Activated CD8-positive, alpha-beta memory T cell treated with anti-CD3 and anti-CD28 coated beads for 24 hours (primary cell): ENCODE data around the gene CACTIN.
"Not testable (repeated sequence)": the region's sequence is repeated elsewhere in the genome, so short reads cannot be mapped to it uniquely, and the experiment has no call there.

Experiments used
- DNase-seq: peaks from one replicate; pipeline ENCODE4 v3.0.0-alpha.2; 2020

Gene CACTIN

DNA sequence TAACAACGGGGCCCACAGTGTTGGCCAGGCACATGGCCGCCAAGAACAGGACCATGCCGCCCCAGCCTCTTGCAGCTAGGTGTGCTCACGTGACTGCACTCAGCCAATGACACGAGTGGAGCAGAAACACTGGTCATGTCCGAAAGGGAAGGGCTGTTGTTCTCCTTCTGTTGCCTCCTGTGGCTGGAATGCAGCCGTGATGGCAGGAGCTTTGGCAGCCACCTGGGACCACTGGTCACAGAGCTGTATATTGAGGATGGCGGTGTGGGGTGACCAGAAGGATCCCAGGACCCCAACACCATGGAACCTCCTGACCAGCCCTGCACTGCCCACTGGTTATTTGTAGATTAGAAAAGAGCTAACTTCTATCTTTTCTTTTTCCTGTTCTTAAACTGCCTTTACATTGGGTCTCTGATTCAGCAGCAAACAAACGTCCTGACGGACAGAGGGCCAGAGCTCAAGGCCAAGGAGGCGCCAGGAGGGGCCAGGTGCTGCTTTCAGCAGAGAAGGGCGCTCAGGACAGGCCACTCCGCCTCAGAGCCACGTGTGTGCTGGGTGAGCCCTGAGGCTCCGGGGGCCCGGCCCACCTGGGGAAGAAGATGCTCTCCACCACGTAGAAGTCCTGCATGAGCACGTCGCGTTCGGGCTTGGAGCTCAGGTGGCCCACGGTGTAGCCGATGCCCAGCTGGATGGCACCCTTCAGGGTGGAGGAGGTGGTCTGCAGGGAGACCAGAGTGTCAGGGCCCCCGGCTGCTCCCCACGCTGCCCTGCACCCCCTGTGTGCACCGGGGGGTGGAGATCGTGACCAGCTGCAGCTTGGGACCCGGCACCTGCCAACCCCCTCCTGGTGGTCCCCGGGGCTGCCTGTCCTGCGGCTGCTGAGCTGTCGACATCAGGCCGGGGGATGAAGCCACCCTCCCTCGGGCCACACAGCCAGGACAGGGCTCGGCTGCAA lies 35.0 kb upstream of the CACTIN start:
- no peak for DNase-seq

DNA sequence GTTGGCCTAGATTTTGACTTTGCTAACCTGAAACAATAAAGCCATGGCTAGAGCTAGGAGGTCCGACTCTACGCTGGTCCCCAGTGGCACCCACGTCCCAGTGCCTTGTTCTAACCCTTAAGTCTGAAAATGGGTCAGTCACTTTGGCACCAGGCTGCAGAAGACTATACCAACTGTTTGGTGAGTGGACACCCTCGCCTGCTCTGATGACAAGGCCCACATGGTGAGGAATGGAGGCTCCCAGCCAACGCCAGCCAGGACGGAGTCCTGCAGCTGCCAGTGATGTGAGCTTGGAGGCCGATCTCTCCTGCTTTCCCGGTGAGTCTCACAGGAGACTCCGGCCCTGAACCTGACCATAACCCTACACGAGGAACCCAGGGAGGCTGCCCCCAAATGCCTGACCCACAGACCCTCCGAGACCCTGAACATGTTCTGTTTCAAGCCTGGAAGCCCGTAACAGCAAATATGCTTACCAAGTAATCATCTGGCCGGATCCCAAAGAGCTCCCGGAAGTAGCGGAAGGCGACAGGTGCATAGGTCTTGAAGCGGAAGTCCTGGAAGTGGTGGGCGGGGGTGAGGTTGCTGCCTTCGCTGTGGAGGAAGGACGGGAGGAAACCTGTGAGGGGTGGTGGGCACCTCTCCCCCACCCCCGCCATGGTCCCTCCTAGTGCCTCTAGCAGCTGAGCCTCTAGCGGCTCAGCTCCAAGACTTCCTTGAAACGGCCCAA lies 34.1 kb upstream of the CACTIN start:
- DNase-seq: no peak

GRCh38 chr19:3659746-3660112 lies 33.1 kb upstream of the CACTIN start:
- no peak for DNase-seq

DNA sequence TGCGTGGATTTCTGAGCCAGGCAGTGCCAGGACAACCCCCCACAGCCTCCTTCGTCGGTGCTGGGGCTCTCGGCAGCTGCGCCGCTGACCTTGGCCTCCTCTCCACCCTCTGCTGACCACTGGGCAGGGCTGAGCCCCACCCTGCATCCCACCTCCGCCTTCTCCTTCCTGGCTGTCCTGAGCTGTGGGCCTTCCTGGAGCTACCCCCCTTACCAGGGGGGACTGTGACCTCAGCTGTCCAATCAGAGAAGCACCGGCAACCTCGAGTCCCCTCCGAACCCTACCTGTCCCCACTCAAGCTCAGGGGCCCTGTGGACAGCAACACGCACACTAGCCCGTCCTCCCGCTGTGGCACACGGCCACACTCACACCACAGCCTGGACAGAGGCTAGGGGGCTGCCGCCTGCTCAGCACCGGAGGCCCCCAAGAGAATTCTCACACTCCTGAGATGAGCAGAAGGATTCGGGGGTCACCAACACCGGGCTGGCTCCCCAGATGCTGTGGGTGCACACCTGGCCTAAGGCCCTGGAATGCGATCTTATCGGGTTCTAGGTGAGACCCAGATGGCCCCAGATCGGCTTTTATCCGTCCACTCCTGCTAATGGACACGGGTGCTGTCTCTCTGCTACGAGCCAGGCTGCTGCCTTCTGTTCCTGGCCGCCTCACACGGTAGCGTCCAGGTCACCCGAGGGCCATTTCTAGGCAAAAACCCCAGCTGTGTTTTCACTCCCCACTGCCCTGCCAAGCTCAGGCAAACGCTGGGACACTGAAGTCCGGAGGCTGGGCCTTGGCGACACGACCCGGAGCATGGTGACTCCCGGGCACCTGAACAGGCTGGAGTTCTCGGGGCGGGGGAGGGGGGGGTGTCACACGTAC lies 32.5 kb upstream of the CACTIN start:
- no peak for DNase-seq

GRCh38 chr19:3658004-3658869 lies 31.6 kb upstream of the CACTIN start:
- no peak for DNase-seq

DNA sequence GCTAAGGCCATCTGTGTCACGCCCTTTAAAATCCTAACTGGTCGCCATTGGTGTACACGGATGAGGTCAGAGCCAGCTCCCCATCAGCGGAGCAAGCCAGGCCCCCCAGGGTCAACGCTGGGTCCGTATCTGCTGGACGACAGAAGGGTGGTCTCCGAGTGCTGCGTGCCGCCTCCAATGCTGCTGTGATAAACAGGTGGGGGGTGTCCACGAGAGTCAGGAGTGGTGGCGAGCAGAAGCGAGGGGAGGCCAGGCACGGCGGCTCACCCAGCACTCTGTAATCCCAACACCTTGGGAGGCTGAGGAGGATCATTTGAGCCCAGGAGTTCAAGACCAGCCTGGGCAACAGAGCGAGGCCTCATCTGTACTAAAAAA lies 30.8 kb upstream of the CACTIN start:
- no peak for DNase-seq

DNA sequence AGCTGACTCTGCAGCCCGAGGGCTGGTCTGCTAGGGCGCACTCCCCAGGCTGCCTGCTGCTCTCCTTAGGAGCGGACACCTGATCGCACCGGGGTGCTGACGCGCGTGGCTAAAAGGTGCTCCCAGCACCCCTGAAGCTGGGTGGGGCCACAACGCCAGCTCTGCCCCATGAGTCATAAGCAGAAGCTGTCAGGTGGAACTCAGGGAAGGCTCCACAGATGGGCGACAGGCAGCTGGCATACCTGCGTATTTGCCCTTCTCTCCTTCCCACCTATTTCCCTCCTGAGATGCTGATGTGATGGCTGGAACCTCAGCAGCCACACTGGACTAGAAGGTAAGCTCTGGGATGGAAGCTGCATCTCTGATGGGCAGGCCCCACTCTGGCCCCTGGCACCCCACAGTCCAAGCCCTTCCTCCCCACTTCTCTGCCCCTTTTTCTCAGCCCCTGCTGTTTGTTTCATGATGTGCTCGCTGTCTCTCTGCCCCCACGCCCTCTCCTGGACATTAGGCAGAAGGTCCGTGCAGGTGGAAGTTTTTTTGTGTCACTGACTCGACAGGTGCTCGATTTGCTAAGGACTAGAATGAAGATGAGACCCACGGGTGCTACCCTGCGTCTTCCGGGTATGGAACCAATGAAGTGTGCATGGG lies 30.3 kb upstream of the CACTIN start:
- DNase-seq: no peak

GRCh38 chr19:3656073-3656746 lies 29.6 kb upstream of the CACTIN start:
- no peak for DNase-seq

DNA sequence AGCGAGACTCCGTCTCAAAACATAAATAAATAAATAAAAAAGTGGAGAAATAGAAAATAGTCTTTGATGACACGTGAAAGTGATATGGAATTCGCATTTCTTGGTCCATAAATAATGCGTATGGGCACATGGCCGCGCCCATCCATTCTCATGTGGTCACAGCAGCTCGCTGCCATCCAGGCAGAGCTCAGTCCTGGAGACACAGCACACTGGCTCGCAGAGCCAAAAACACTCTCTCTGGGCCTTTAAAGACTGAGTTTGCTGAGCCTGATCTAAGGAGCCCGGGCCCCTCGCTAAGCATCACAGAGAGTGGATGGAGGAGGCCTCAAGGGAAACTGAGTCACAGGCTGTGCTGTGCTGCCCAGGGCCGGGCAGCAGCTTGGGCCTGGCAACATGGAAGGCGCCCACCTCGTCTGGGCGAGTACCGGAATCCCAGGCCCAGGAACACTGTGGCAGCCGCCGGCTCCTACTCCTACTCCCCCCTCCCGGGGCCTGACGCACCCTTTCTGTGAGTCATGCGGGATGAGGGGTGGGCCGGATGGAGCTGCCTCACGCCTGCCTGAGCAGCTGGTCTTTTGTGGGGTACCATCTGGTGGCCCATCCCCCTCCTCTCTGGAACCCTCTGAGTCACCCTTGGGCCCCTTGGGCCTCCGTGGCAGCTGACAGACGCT lies 28.9 kb upstream of the CACTIN start:
- no peak for DNase-seq

DNA sequence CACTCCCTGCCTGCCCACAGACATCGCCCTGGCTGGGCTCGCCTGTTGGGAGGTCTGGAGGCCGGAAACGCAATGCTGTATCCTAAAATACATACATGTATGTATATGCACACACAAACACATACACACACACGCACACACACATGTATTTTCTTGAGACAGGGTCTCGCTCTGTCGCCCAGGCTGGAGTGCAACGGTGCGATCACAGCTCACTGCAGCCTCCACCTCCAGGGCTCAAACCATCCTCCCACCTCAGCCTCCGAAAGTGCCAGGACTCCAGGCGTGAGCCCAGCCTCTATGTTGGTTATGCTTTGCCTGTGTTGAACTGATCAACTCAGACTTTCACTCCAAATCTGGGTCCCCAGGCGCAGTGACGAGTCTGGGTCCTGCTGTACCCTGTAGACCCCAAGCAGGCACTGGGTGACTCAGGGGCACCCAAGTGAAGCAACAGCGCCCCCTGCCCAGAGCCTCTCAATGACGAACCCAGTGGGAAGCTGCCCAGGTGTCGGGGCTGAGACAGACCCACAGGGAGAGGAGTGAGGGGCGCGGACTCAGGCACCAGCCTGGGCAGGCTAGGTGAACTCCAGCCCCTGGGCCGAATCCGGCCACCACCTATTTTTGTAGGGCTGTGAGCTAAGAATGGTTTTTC lies 27.4 kb upstream of the CACTIN start:
- DNase-seq: no peak

- no peak for DNase-seq
Measured at GRCh38 chr19:3653081-3653795, 26.6 kb upstream of the CACTIN start.

- no peak for DNase-seq
Measured at GRCh38 chr19:3652422-3652821, 25.8 kb upstream of the CACTIN start.

DNA sequence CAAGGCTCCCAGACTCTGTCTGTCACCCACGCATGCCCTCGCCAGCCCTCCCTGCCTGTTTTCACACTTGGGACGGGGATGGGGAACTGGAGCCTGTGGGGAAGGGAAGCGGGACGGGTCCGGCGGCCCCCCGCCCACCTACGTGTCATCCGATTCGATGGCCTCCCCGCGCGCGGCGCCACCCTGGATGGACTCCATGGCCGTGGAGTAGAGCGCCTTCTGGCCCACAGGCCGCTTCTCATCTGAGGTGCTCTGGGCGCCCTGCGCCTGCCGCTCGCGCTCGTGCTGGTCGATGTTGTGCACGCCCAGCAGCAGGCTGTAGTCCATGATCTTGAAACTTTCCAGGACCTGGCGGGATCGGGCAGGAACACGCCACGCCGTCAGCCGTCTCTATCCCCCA lies 25.1 kb upstream of the CACTIN start:
- no peak for DNase-seq

GRCh38 chr19:3649888-3650287 lies 23.3 kb upstream of the CACTIN start:
- DNase-seq: no peak

DNA sequence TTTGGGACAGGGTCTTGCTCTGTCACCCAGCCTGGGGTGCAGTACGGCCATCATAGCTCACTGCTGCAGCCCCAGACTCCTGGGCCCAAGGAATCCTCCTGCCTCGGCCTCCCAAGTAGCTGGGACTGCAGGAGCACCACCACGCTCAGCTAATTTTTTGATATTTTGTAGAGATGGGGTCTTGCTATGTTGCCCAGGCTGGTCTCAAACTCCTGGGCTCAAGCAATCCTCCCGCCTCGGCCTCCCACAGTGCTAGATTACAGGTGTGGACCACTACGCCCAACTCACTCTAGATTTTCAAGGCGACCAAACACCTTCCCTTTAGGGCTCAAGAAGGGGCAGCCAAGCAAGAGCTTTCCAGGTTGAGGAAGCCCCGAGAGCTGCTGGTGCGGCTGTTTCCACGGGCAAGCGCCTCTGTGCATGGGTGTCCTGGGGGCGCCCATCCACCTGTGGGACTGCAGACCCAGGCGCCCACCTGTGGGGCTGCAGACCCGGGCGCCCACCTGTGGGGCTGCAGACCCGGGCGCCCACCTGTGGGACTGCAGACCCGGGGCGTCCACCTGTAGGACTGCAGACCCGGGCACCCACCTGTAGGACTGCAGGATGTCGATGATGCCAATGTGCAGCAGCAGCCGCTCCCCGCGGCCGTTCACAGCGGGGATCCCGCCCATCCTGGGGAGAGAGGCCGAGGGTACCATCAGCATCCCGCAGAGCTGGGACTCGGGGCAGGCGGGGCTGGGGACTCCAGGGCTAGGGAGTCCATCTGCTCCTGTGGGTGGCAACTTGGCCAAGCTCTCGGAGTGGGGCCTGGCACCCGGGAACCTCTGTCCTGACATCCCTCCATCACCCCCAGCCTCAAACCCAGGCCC lies 21.7 kb upstream of the CACTIN start:
- no peak for DNase-seq

DNA sequence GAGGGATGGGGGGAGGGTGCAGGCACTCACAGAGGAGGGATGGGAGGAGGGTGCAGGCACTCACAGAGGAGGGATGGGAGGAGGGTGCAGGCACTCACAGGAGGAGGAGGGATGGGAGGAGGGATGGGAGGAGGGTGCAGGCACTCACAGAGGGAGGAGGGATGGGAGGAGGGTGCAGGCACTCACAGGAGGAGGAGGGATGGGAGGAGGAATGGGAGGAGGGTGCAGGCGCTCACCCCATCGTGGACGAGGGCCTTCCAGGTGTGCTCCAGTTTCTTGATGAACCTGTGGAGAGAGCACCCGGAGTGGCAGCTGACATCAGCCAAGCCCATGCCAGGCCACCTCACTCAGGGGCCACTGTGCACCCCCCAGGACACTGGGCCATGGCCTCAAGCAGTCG lies 20.5 kb upstream of the CACTIN start:
- not testable (repeated sequence) for DNase-seq

- no peak for DNase-seq
Measured at GRCh38 chr19:3646336-3647092, 19.9 kb upstream of the CACTIN start.

DNA sequence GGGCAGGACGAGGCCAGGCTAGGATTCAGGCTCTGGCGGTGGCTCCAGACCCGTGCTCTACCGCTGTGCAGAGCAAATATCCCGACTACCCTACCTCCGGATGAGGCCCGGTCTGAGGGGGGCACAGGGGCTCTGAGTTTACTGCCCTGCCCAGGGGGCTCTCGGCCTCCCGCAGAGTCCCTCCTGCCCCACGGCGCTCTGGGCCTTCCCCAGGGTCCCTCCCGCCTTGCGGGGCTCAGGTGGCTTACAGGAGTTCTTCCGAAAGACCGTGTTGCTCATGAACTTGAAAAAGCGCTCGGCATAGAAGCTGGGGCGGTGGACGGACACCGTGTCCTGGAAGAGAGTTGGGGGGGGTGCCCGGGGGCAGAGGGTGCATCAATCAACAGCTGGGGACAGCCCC lies 19.1 kb upstream of the CACTIN start:
- no peak for DNase-seq
